Left lung (tissue), 10 donors: Measurements from ENCODE around the gene GPX1. TPM values are rescaled to one million over a fixed set of nuclear protein-coding genes. Genes with fewer than 3 reads are reported as not detected.
A peak's percentile ranks its signal among the peaks of the same experiment; 100 is the strongest.
"Not testable (repeated sequence)": the region's sequence is repeated elsewhere in the genome, so short reads cannot be mapped to it uniquely, and the experiment has no call there.

ENCODE experiments used
- ATAC-seq: fragments of 200-7000 bp; cut with Tn5 transposase; one replicate; pipeline ENCODE4 v1.9.1; 2020; ENCODE audit warnings: moderate library complexity
- DNase-seq, 4 donors: peaks; one replicate each; pipeline ENCODE4 v3.0.0-alpha.2; 2013 to 2020
- H3K27ac ChIP-seq, 2 donors: fragments of 200-600 bp; sonication (generic) in 1 of 2; one replicate each; pipeline versions ENCODE4 v1.5.0 to v1.8.0; 2020 to 2021
- H3K27me3 ChIP-seq, 2 donors: fragments of 200-600 bp; sonication (generic) in 1 of 2; one replicate each; pipeline versions ENCODE4 v1.5.0 to v1.8.0; 2020 to 2021
- H3K36me3 ChIP-seq, 2 donors: fragments of 200-600 bp; sonication (generic) in 1 of 2; one replicate each; pipeline versions ENCODE4 v1.5.0 to v1.8.0; 2020 to 2021
- H3K4me1 ChIP-seq, 2 donors: fragments of 200-600 bp; one replicate each; pipeline ENCODE4 v1.8.0; 2021
- H3K4me3 ChIP-seq, 2 donors: fragments of 200-600 bp; sonication (generic) in 1 of 2; one replicate each; pipeline versions ENCODE4 v1.5.0 to v1.8.0; 2020 to 2021; ENCODE audit warnings: mild to moderate bottlenecking in 1 of 2
- H3K9me3 ChIP-seq, 2 donors: fragments of 200-600 bp; sonication (generic) in 1 of 2; one replicate each; pipeline versions ENCODE4 v1.5.0 to v1.8.0; 2020 to 2021
- CTCF ChIP-seq, 2 donors: fragments of 200-600 bp; sonication (generic) in 1 of 2; IDR thresholded peaks; one replicate each; pipeline versions ENCODE4 v1.5.0 to v1.8.0; 2021; ENCODE audit warnings: antibody characterized with exemption in 2 of 2
- intact Hi-C, 2 donors: fragments of 100-400 bp; cut with DNase I; formaldehyde crosslinking; loops; one replicate each; pipeline versions ENCODE4 v1.11.2 to v1.14.2; 2022
- polyA plus RNA-seq, 6 donors: library from polyadenylated mRNA; unstranded; fragments of 120-200 nt; gene quantifications; one replicate each; pipeline ENCODE4 v1.2.1, GENCODE V29; 2013; ENCODE audit not compliant: insufficient read length in 6 of 6
- total RNA-seq, 2 donors: library from RNA; stranded (reverse); fragmentation: NEBNext Ultra II Directional; extraction: Animal tissue kit (Norgen Biotek cat#: 25700); gene quantifications; one replicate each; pipeline ENCODE4 v1.2.1, GENCODE V29; 2021
- donor health status: DM: no; HTN: yes; CAD: no.
- donor health status: DM: no; HTN: no; CAD: no.

Gene GPX1
- total and polyA plus RNA-seq, 8 donors = 100 to 518 (median 145) TPM

DNA sequence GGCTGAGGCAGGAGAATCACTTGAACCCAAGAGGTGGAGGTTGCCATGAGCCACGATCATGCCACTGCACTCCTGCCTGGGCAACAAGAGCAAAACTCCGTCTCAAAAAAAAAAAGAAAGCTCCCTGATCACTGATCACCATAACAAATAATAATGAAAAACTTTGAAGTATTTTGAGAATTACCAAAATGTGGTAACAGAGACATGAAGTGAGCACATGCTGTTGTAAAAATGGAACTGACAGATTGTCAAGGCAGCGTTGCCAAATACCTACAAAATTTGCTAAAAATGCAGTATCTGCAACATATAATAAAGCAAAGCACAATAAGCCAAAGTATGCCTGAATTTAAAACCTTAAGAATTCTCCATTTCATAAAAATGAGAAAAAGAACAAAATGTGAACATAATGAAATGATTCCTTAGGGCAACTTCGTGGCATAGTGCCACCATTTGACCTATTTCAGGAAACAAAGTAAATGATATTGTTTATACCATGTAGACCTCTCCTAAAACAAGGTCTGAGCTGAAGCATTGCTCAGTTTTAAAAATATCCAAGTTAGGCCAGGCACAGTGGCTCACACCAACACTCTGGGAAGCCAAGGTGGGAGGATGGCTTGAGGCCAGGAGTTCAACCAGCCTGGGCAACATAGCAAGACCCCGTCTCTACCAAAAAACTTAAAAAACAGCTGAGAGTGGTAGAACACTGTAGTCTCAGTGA is 24.1 kb downstream of the GPX1 start:
- Histone ChIP-seq H3K4me3 (no peak overlapping the region), H3K27me3 (no peaks in the 10 kb centered on the region), H3K4me1 (peaks cover 0 to 59% of the 10 kb centered on the region in 2 donors), H3K36me3 (peaks cover 0 to 84% of the 10 kb centered on the region in 2 donors), H3K27ac (peak overlapping the region; percentile 71 to 76), H3K9me3 (no peaks in the 10 kb centered on the region)
- DNase-seq = no peak
- no peak for TF ChIP-seq CTCF (IDR thresholded peaks at IDR 0.05)
- ATAC-seq = no peak
- intact Hi-C loops = no loop called here

DNA sequence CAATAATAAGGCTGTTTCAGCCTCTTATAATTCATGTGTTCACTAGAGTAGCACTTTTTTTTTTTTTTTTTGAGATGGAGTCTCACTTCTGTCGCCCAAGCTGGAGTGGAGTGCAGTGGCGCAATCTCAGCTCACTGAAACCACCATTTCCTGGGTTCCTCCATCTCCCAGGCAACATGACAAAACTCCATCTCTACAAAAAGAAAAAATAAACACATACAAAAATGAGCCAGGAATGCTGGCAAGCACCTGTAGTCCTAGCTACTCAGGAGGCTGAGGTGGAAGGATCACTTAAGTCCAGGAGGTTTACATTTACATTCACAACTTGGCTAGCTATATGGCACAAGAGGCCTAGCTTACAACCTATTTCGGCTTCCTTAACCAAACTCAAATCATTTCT is 25.1 kb downstream of the GPX1 start:
- peaks cover 0 to 93% of the 10 kb centered on the region in 2 donors for H3K36me3 ChIP-seq
- H3K4me1 ChIP-seq = peaks cover 0 to 49% of the 10 kb centered on the region in 2 donors
- peak overlapping the region; percentile 71 to 76 for H3K27ac ChIP-seq
- H3K4me3 ChIP-seq = no peak overlapping the region
- no peak for TF ChIP-seq CTCF (IDR thresholded peaks at IDR 0.05)
- DNase-seq = peak in 3 of 4 donors; percentile 47 to 77 (median 75)
- intact Hi-C loops = no loop called here
- H3K9me3 ChIP-seq = no peaks in the 10 kb centered on the region
- H3K27me3 ChIP-seq = no peaks in the 10 kb centered on the region
- peak; percentile 87 for ATAC-seq

DNA sequence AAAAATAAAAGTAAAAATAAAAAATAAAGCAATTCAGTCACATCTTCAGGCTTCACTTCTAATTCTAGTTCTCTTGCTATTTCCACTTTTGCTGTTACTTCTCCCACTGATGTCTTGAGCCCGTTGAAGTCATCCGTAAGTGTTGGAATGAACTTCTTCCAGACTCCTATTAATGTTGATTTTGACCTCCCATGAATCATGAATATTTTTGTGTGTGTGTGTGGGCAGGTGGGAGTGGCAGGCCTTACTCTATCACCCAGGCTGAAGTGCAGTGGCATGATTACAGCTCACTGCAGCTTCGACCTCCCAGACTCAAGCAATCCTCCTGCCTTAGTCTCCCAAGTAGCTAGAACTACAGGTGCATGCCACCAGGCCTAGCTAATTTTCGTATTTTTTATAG is 29.0 kb downstream of the GPX1 start:
- Histone ChIP-seq H3K4me1 (peaks cover 0 to 23% of the 10 kb centered on the region in 2 donors), H3K4me3 (no peak overlapping the region), H3K9me3 (no peaks in the 10 kb centered on the region), H3K27ac (no peak overlapping the region), H3K36me3 (peaks cover 0 to 98% of the 10 kb centered on the region in 2 donors), H3K27me3 (no peaks in the 10 kb centered on the region)
- intact Hi-C loops = no loop called here
- no peak for TF ChIP-seq CTCF (IDR thresholded peaks at IDR 0.05)
- ATAC-seq (no peak), DNase-seq (no peak)

DNA sequence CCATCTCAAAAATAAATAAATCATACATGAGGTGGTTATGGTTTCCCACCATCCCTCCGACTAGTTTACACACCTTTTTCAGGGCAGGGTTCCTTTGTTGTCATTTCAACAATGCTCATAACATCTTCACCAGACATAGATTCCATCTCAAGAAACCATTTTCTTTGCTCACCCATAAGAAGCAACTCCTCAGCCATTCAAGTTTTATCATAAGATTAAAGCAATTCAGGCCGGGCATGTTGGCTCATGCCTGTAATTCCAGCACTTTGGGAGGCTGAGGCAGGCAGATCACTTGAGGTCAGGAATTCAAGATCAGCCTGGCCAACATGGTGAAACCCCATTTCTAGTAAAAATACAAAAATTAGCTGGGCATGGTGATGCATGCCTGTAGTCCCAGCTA is 29.8 kb downstream of the GPX1 start:
- intact Hi-C loops, ATAC-seq, DNase-seq, H3K9me3 ChIP-seq, H3K27me3 ChIP-seq, H3K4me3 ChIP-seq, H3K27ac ChIP-seq: not testable (repeated sequence)
- H3K4me1 ChIP-seq = peaks cover 0 to 15% of the 10 kb centered on the region in 2 donors
- H3K36me3 ChIP-seq = peaks cover 0 to 98% of the 10 kb centered on the region in 2 donors

DNA sequence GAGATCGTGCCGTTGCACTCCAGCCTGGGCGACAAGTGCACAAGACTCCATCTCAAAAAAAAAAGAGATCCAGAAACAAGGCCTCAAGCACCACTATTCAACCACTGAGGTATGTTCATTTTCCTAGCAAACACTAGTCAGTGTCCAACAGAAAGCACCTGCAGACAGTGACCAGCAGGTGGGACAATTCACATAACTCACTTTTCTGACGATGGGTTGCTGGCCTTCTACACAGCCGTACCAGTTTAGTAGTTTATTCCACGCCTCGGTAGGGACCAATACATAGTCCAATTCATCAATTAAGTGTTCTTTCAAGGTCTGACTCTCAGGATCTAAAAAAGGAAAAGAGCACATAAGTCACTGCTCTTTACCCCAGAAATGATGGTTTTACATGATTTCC is 30.7 kb downstream of the GPX1 start:
- intact Hi-C loops = no loop called here
- H3K27ac ChIP-seq = no peak overlapping the region
- H3K36me3 ChIP-seq = peaks cover 0 to 100% of the 10 kb centered on the region in 2 donors

More for the DNA sequence above, 30.7 kb downstream of the GPX1 start:
- peak in 1 of 2 donors; percentile 15 for TF ChIP-seq CTCF (IDR thresholded peaks at IDR 0.05)
- no peak for DNase-seq
- no peaks in the 10 kb centered on the region for H3K9me3 ChIP-seq
- H3K4me3 ChIP-seq = no peak overlapping the region
- peaks cover 0 to 6% of the 10 kb centered on the region in 2 donors for H3K4me1 ChIP-seq
- no peaks in the 10 kb centered on the region for H3K27me3 ChIP-seq
- ATAC-seq = no peak
